GM12878 (cell line): ENCODE measurements around the gene CCDC74A. TPM values are rescaled to one million over a fixed set of nuclear protein-coding genes. Genes with fewer than 3 reads are reported as not detected.
A peak's percentile ranks its signal among the peaks of the same experiment; 100 is the strongest.

Experiments
- ATAC-seq: fragments of 200-7000 bp; cut with Tn5 transposase; 3 replicates; pipeline ENCODE4 v1.9.1; 2020; ENCODE audit warnings: mild to moderate bottlenecking, moderate library complexity
- BruUV-seq: library from RNA; stranded (reverse); fragments of 400-500 nt; replicated peaks from 2 replicates; lab custom pipeline; 2021; lab: Mats Ljungman, UMichigan
- CTCF ChIA-PET: fragments of 300-600 bp; sonication (Branson Sonifier 250); formaldehyde crosslinking; extraction: SDS; loops from one replicate; lab custom pipeline; 2021; ENCODE audit warnings: inconsistent platforms; lab: Yijun Ruan, JAX
- POLR2A ChIA-PET: fragments of 350-600 bp; formaldehyde crosslinking; extraction: SDS; loops from one replicate; lab custom pipeline; 2021; ENCODE audit warnings: inconsistent platforms; lab: Charles Lee
- RAD21 ChIA-PET: fragments of 300-600 bp; sonication (Branson Sonifier 250); formaldehyde crosslinking; loops from one replicate; lab custom pipeline; 2023; ENCODE audit warnings: antibody characterized with exemption; ENCODE audit not compliant: unreplicated experiment; lab: Charles Lee
- SMC1A ChIA-PET: fragments of 300-600 bp; sonication (Branson Sonifier 250); formaldehyde crosslinking; loops from one replicate; lab custom pipeline; 2023; ENCODE audit not compliant: unreplicated experiment, uncharacterized antibody; lab: Charles Lee
- DNase-seq: peaks from one replicate; pipeline ENCODE4 v3.0.0-alpha.2; 2011; ENCODE audit warnings: low read depth, low spot score
- FAIRE-seq: peaks from 3 replicates; lab custom pipeline; 2011; peaks lifted over from hg19 to GRCh38; lab: Jason Lieb, UNC
- H2AFZ ChIP-seq: 2 replicates; pipeline ENCODE4 v1.6.0; 2011; ENCODE audit warnings: low read depth, low read length, control low read depth; ENCODE audit not compliant: control insufficient read depth
- H3K27ac ChIP-seq: 2 replicates; pipeline ENCODE4 v1.5.1; 2011; ENCODE audit warnings: control low read depth; ENCODE audit not compliant: control insufficient read depth, insufficient read depth
- H3K27me3 ChIP-seq, 2 experiments: replicated peaks in 1 of 2; 2 replicates each; pipeline versions ENCODE4 v1.6.0 to v1.6.1; 2011; ENCODE audit warnings: low read length in 1 of 2; ENCODE audit not compliant: control insufficient read depth in 2 of 2, insufficient read depth in 2 of 2
- H3K36me3 ChIP-seq, 2 experiments: 2 replicates each; pipeline ENCODE4 v1.5.1; 2011; ENCODE audit warnings: low read length in 1 of 2; ENCODE audit not compliant: control insufficient read depth in 2 of 2, insufficient read depth in 2 of 2
- H3K4me1 ChIP-seq: 2 replicates; pipeline ENCODE4 v1.6.1; 2011; ENCODE audit warnings: mild to moderate bottlenecking, low read length, moderate library complexity, mixed read lengths; ENCODE audit not compliant: control insufficient read depth, insufficient read depth
- H3K4me2 ChIP-seq: 2 replicates; pipeline ENCODE4 v1.6.0; 2011; ENCODE audit warnings: control low read depth; ENCODE audit not compliant: control insufficient read depth, insufficient read depth
- H3K4me3 ChIP-seq: fragments of 200-600 bp; sonication (generic); 2 replicates; pipeline ENCODE4 v1.5.1; 2016
- H3K79me2 ChIP-seq: 2 replicates; pipeline ENCODE4 v1.6.0; 2011; ENCODE audit warnings: low read length; ENCODE audit not compliant: control insufficient read depth, insufficient read depth
- H3K9ac ChIP-seq: 2 replicates; pipeline ENCODE4 v1.8.0; 2011; ENCODE audit warnings: low read length, control low read depth, mixed read lengths; ENCODE audit not compliant: control insufficient read depth, insufficient read depth
- H3K9me3 ChIP-seq: replicated peaks from 3 replicates; pipeline ENCODE4 v1.5.1; 2011; ENCODE audit warnings: mild to moderate bottlenecking, low read length; ENCODE audit not compliant: control insufficient read depth, insufficient read depth
- H4K20me1 ChIP-seq: 2 replicates; pipeline ENCODE4 v1.6.0; 2011; ENCODE audit not compliant: control insufficient read depth, insufficient read depth
- ATF2 ChIP-seq: IDR thresholded peaks from 2 replicates; pipeline ENCODE4 v1.6.1; 2012; ENCODE audit warnings: low read length, inconsistent platforms
- FOXM1 ChIP-seq: IDR thresholded peaks from 2 replicates; pipeline ENCODE4 v1.6.1; 2012; ENCODE audit warnings: low read depth, mild to moderate bottlenecking, inconsistent platforms, low read length, moderate library complexity
- IKZF2 ChIP-seq, 2 experiments: fragments of 450-650 bp; IDR thresholded peaks; 2 replicates each; pipeline ENCODE4 v1.6.1; 2017; ENCODE audit warnings: mild to moderate bottlenecking in 2 of 2, moderate library complexity in 2 of 2
- JUNB ChIP-seq: IDR thresholded peaks from 2 replicates; pipeline ENCODE4 v1.6.1; 2016; ENCODE audit warnings: antibody characterized with exemption, mild to moderate bottlenecking
- NFIC ChIP-seq: IDR thresholded peaks from 2 replicates; pipeline ENCODE4 v1.6.1; 2012; ENCODE audit warnings: low read depth, mild to moderate bottlenecking, inconsistent platforms, low read length, moderate library complexity
- NFXL1 ChIP-seq: fragments of 450-650 bp; IDR thresholded peaks from 2 replicates; pipeline ENCODE4 v1.6.1; 2017; ENCODE audit warnings: antibody characterized with exemption, mild to moderate bottlenecking, borderline replicate concordance
- POLR2A ChIP-seq: IDR thresholded peaks from 2 replicates; pipeline ENCODE4 v1.6.1; 2011; ENCODE audit warnings: low read depth, mild to moderate bottlenecking, low read length
- RUNX3 ChIP-seq: IDR thresholded peaks from 2 replicates; pipeline ENCODE4 v1.6.1; 2012; ENCODE audit warnings: low read length, inconsistent platforms
- SPI1 ChIP-seq: IDR thresholded peaks from 2 replicates; pipeline ENCODE4 v1.6.1; 2011; ENCODE audit warnings: low read depth, mild to moderate bottlenecking, low read length, moderate library complexity, borderline replicate concordance; ENCODE audit not compliant: insufficient read depth
- WRNIP1 ChIP-seq: IDR thresholded peaks from 2 replicates; pipeline ENCODE4 v1.6.1; 2011; ENCODE audit warnings: low read depth, low read length, improper control_type of control experiment, borderline replicate concordance
- WGBS: methylation state at CpG from one replicate; pipeline ENCODE4 v1.1.6; 2016; ENCODE audit warnings: low lambda C conversion rate; ENCODE audit not compliant: insufficient replicate concordance, insufficient coverage; ENCODE audit errors: missing lambda C conversion rate; 5-methylcytosine and 5-hydroxymethylcytosine counted together
- in situ Hi-C: fragments of 300-500 bp; cut with MboI; formaldehyde crosslinking; loops from 9 replicates; pipeline ENCODE4 v1.14.3; 2018; ENCODE audit warnings: mixed read lengths
- intact Hi-C: fragments of 100-400 bp; cut with micrococcal nuclease; formaldehyde crosslinking; loops from one replicate; pipeline ENCODE4 v1.14.2; 2022; ENCODE audit not compliant: unreplicated experiment
- polyA plus RNA-seq, 11 experiments: library from polyadenylated mRNA; depleted of rRNA in 4 of 11; unstranded in 6 of 11; stranded (reverse) in 5 of 11; fragments of >200 nt; fragmentation: Nextera tagmentation in 4 of 11; fragmentation: Illumina TruSeq in 1 of 11; extraction: Ambion mirVana in 4 of 11; extraction: Trizol in 1 of 11; gene quantifications; 1 replicate in 1 of 11; 2 replicates in 10 of 11; pipeline versions ENCODE4 v1.2.1 to v1.2.3, GENCODE V29; 2011 to 2016; ENCODE audit warnings: inconsistent platforms in 2 of 11, missing spikeins in 2 of 11, low read depth in 1 of 11
- total RNA-seq, 4 experiments: library from RNA; depleted of rRNA in 3 of 4; stranded (reverse); fragments of >200 nt in 3 of 4; fragmentation: Illumina TruSeq in 1 of 4; extraction: Trizol in 1 of 4; gene quantifications; 2 replicates each; pipeline versions ENCODE4 v1.2.1 to v1.2.3, GENCODE V29; 2013 to 2021

The CCDC74A gene
- total and polyA plus RNA-seq, 10 of the 15 experiments (the other 5 are each of a cell fraction or from before 2014, with no cell fraction given) = 14.3 to 133 (median 64.2) TPM

DNA sequence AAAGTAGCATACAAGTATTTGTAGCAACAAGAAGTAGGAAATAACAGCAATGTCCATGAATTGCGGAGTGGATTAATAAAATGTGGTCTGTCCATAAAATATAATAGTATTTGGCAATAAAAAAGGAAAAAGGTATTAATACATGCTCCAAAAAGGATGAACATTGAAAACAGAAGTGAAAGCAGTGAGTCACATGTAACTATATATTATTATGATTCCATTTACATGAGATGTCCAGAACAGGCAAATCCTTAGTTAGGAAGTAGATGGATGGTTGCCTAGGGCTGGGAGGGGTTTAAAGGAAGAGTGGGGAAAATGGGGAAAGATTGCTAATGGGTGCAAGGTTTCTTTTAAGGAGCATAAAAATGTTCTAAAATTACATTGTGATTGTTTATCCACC, 44.5 kb downstream of the CCDC74A start:
- Histone ChIP-seq H2AFZ (no peak overlapping the region), H4K20me1 (no peaks in the 10 kb centered on the region), H3K27me3 (no peaks in the 10 kb centered on the region), H3K27ac (no peak overlapping the region), H3K4me1 (no peaks in the 10 kb centered on the region; the same call in 1 of the 2 replicates), H3K9me3 (no peaks in the 10 kb centered on the region), H3K4me2 (no peak overlapping the region), H3K36me3 (no peaks in the 10 kb centered on the region), H3K4me3 (no peak overlapping the region), H3K79me2 (no peaks in the 10 kb centered on the region; the same call in 1 of the 2 replicates), H3K9ac (no peak overlapping the region)
- ChIA-PET RAD21 (no interaction called here), SMC1A (no interaction called here), POLR2A (no interaction called here), CTCF (no interaction called here)
- in situ Hi-C loops (no loop called here), intact Hi-C loops (no loop called here)
- FAIRE-seq = no peak
- BruUV-seq = no TSS peak
- 100% methylated on average over 1 of the region's 1 CpG for WGBS
- TF ChIP-seq IKZF2 (IDR thresholded peaks at IDR 0.05) (0 out of 4 replicates have a peak, but pooled peaks of 1 of the 2 experiments have one; percentile 19), JUNB (peak; percentile 64), POLR2A (no peak)
- no peak for ATAC-seq
- DNase-seq = no peak

DNA sequence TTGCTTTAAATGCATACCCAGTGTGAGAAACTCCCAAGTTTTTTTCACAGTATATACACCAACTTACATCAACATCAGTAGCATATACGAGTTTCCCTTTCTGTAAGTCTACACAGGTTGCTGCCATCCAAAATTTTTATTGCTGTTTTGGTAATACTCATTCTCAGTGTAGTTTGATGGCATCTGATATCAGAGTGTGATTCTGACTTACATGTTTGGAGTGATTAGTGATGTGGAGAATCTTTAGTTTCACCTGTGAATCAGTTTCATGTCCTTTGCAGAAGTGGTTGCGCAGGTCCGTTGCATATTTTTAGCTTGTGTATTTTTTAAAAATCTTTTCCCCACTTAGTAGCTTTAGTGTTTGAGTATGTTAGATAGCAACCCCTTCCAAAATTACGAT, 50.1 kb downstream of the CCDC74A start:
- Histone ChIP-seq H2AFZ (no peak overlapping the region), H3K9me3 (peaks cover 6% of the 10 kb centered on the region; the same call in 2 of the 3 replicates), H3K9ac (no peak overlapping the region), H4K20me1 (no peaks in the 10 kb centered on the region), H3K27ac (peak overlapping the region; percentile 69), H3K4me1 (peaks cover 44% of the 10 kb centered on the region), H3K27me3 (no peaks in the 10 kb centered on the region), H3K36me3 (no peaks in the 10 kb centered on the region; a peak in 1 of 4 replicates), H3K4me2 (peak overlapping the region; percentile 28), H3K79me2 (peaks cover 16% of the 10 kb centered on the region), H3K4me3 (peak overlapping the region; percentile 44; the same call in 1 of the 2 replicates)
- ChIA-PET CTCF (no interaction called here), POLR2A (no interaction called here), RAD21 (no interaction called here), SMC1A (interaction anchor here (1.2 kb wide), 1 partner anchor 84 kb away, joined by 3 read pairs; no protein-coding TSS in a partner anchor)
- TF ChIP-seq SPI1 (peak; percentile 50; the same call in 1 of the 2 replicates), FOXM1 (0 out of 2 replicates have a peak, but pooled peaks have one; percentile 46), NFXL1 (no peak), NFIC (0 out of 2 replicates have a peak, but pooled peaks have one; percentile 25), RUNX3 (0 out of 2 replicates have a peak, but pooled peaks have one; percentile 19), ATF2 (0 out of 2 replicates have a peak, but pooled peaks have one; percentile 25), WRNIP1 (no peak)
- FAIRE-seq (no peak), ATAC-seq (peak; percentile 50), DNase-seq (no peak)
- in situ Hi-C loops (no loop called here), intact Hi-C loops (loop anchor here (5.0 kb wide), 1 partner anchor 86 kb away; the partner anchor contains the start of gene MZT2A)
- WGBS = 13% methylated on average over 4 of the region's 4 CpGs
- BruUV-seq = no TSS peak
